HepG2 (cell line): Measurements from ENCODE around the gene CALD1. TPM values are rescaled to one million over a fixed set of nuclear protein-coding genes. Genes with fewer than 3 reads are reported as not detected.

Source experiments
- ATAC-seq: fragments of 200-7000 bp; cut with Tn5 transposase; 3 replicates; pipeline ENCODE4 v1.9.1; 2020; ENCODE audit warnings: mild to moderate bottlenecking, moderate library complexity
- BruUV-seq: library from RNA; stranded (reverse); fragments of 400-500 nt; replicated peaks from 2 replicates; lab custom pipeline; 2021; lab: Mats Ljungman, UMichigan
- CTCF ChIA-PET: fragments of 300-600 bp; formaldehyde crosslinking; extraction: SDS; loops from one replicate; lab custom pipeline; 2021; ENCODE audit warnings: low total read pairs, inconsistent platforms, low intra/inter-chr PET ratio; lab: Yijun Ruan, JAX
- POLR2A ChIA-PET: fragments of 350-600 bp; sonication (Branson Sonifier 250); formaldehyde crosslinking; loops from one replicate; lab custom pipeline; 2020; ENCODE audit warnings: antibody characterized with exemption, inconsistent platforms; lab: Yijun Ruan, JAX
- DNase-seq: peaks from one replicate; pipeline ENCODE4 v3.0.0-alpha.2; 2015; ENCODE audit warnings: low spot score
- FAIRE-seq: peaks from 3 replicates; lab custom pipeline; 2011; peaks lifted over from hg19 to GRCh38; lab: Jason Lieb, UNC
- H2AFZ ChIP-seq: one replicate; pipeline ENCODE4 v1.6.1; 2011; ENCODE audit warnings: low read length, inconsistent platforms
- H3K27ac ChIP-seq: fragments of 300-600 bp; 3 replicates; pipeline ENCODE4 v1.8.0; 2011; ENCODE audit warnings: mixed run types, mild to moderate bottlenecking, mixed read lengths, low read length, inconsistent platforms; ENCODE audit not compliant: insufficient read depth; ENCODE audit errors: extremely low read length
- H3K27me3 ChIP-seq, 2 experiments: fragments of 200-600 bp in 1 of 2; 2 replicates in 1 of 2; 3 replicates in 1 of 2; pipeline versions ENCODE4 v1.6.0 to v1.8.0; 2011; ENCODE audit warnings: low read length in 2 of 2, mild to moderate bottlenecking in 2 of 2, moderate library complexity in 2 of 2, inconsistent platforms in 1 of 2; ENCODE audit not compliant: insufficient read depth in 2 of 2, control insufficient read depth in 1 of 2
- H3K36me3 ChIP-seq, 2 experiments: fragments of 200-600 bp in 1 of 2; replicated peaks in 1 of 2; 2 replicates in 1 of 2; 3 replicates in 1 of 2; pipeline versions ENCODE4 v1.5.1 to v1.8.0; 2011; ENCODE audit warnings: low read length in 2 of 2, inconsistent platforms in 1 of 2; ENCODE audit not compliant: insufficient read depth in 2 of 2, control insufficient read depth in 1 of 2
- H3K4me1 ChIP-seq: 2 replicates; pipeline ENCODE4 v1.5.1; 2012; ENCODE audit warnings: low read length, inconsistent platforms; ENCODE audit not compliant: insufficient read depth
- H3K4me2 ChIP-seq: 2 replicates; pipeline ENCODE4 v1.6.0; 2011; ENCODE audit warnings: low read depth, low read length, inconsistent platforms
- H3K4me3 ChIP-seq, 3 experiments: fragments of 200-600 bp in 1 of 3; sonication (generic), shearing (Covaris generic) in 1 of 3; replicated peaks in 1 of 3; 2 replicates each; pipeline ENCODE4 v1.5.1; 2011 to 2016; ENCODE audit warnings: low read length in 3 of 3, inconsistent platforms in 2 of 3, low read depth in 2 of 3, mild to moderate bottlenecking in 2 of 3, control low read depth in 1 of 3, mixed read lengths in 1 of 3; ENCODE audit not compliant: insufficient read depth in 1 of 3
- H3K79me2 ChIP-seq: one replicate; pipeline ENCODE4 v1.6.1; 2011; ENCODE audit warnings: low read length, inconsistent platforms; ENCODE audit not compliant: insufficient read depth
- H3K9ac ChIP-seq: 2 replicates; pipeline ENCODE4 v1.6.0; 2011; ENCODE audit warnings: mild to moderate bottlenecking, low read depth, low read length, inconsistent platforms; ENCODE audit not compliant: insufficient read depth
- H3K9me3 ChIP-seq: 2 replicates; pipeline ENCODE4 v1.5.1; 2012; ENCODE audit warnings: mild to moderate bottlenecking, low read length
- H4K20me1 ChIP-seq: 2 replicates; pipeline ENCODE4 v1.6.0; 2011; ENCODE audit warnings: inconsistent platforms, mild to moderate bottlenecking, low read length, moderate library complexity; ENCODE audit not compliant: insufficient read depth
- AGO1 ChIP-seq: fragments of 200-400 bp; formaldehyde crosslinking; IDR thresholded peaks from 2 replicates; pipeline ENCODE4 v1.6.1; 2017; ENCODE audit warnings: mild to moderate bottlenecking, low read depth, low read length, moderate library complexity; ENCODE audit not compliant: poor library complexity, severe bottlenecking
- BHLHE40 ChIP-seq: IDR thresholded peaks from 2 replicates; pipeline ENCODE4 v1.6.1; 2011; ENCODE audit warnings: low read length, improper control_type of control experiment
- GTF2F1 ChIP-seq: fragments of 150-350 bp; IDR thresholded peaks from 2 replicates; pipeline ENCODE4 v1.6.1; 2014; ENCODE audit warnings: low read length
- JUNB ChIP-seq: sonication (generic); formaldehyde crosslinking; IDR thresholded peaks from 2 replicates; pipeline ENCODE4 v1.8.0; 2022; ENCODE audit warnings: missing genetic modification reagents, mild to moderate bottlenecking, borderline replicate concordance
- NCOR1 ChIP-seq: fragments of 200-600 bp; sonication (generic); IDR thresholded peaks from 2 replicates; pipeline ENCODE4 v1.7.0; 2017; ENCODE audit warnings: antibody characterized with exemption, low read length, borderline replicate concordance
- NFATC3 ChIP-seq: sonication (generic); formaldehyde crosslinking; IDR thresholded peaks from 2 replicates; pipeline ENCODE4 v1.5.1; 2020; ENCODE audit warnings: mild to moderate bottlenecking, missing genetic modification reagents
- POGZ ChIP-seq: sonication (generic); formaldehyde crosslinking; IDR thresholded peaks from 2 replicates; pipeline ENCODE4 v1.4.0; 2020; ENCODE audit warnings: mild to moderate bottlenecking, missing genetic modification reagents
- RBM39 ChIP-seq: fragments of 200-400 bp; formaldehyde crosslinking; IDR thresholded peaks from one replicate; pipeline ENCODE4 v1.6.1; 2018; ENCODE audit warnings: antibody characterized with exemption, mild to moderate bottlenecking, low read depth, low read length; ENCODE audit not compliant: poor library complexity, severe bottlenecking
- REL ChIP-seq: sonication (generic); formaldehyde crosslinking; conservative IDR thresholded peaks from 2 replicates; pipeline ENCODE4 v1.8.0; 2022; ENCODE audit warnings: mild to moderate bottlenecking, missing genetic modification reagents, moderate library complexity
- ZFP36 ChIP-seq: fragments of 150-350 bp; IDR thresholded peaks from 2 replicates; pipeline ENCODE4 v1.6.1; 2018; ENCODE audit warnings: borderline replicate concordance, low read length, low read depth; ENCODE audit not compliant: partially characterized antibody
- ZNF460 ChIP-seq: sonication (generic); formaldehyde crosslinking; IDR thresholded peaks from 2 replicates; pipeline ENCODE4 v1.5.1; 2020; ENCODE audit warnings: missing genetic modification reagents, mild to moderate bottlenecking, borderline replicate concordance
- ZNF616 ChIP-seq: sonication (generic); formaldehyde crosslinking; IDR thresholded peaks from 2 replicates; pipeline ENCODE4 v1.5.0; 2020; ENCODE audit warnings: low read depth, mild to moderate bottlenecking, missing genetic modification reagents
- ZNF781 ChIP-seq: sonication (generic); formaldehyde crosslinking; IDR thresholded peaks from 2 replicates; pipeline ENCODE4 v1.5.1; 2020; ENCODE audit warnings: borderline replicate concordance, mild to moderate bottlenecking, missing genetic modification reagents; ENCODE audit errors: not compliant biosample characterization
- WGBS: methylation state at CpG from one replicate; pipeline ENCODE4 v1.1.6; 2017; ENCODE audit warnings: low lambda C conversion rate; 5-methylcytosine and 5-hydroxymethylcytosine counted together
- in situ Hi-C: cut with HindIII; loops from 2 replicates; pipeline ENCODE4 v1.10.0; 2017; ENCODE audit warnings: low pct_unique_long_range_greater_than_20kb; ENCODE audit not compliant: extremely low pct_ligation_motif_present
- intact Hi-C: fragments of 100-400 bp; cut with micrococcal nuclease; formaldehyde crosslinking; loops from one replicate; pipeline ENCODE4 v1.10.0; 2022; ENCODE audit not compliant: unreplicated experiment
- polyA plus RNA-seq, 8 experiments: library from polyadenylated mRNA; depleted of rRNA in 3 of 8; stranded (reverse) in 7 of 8; unstranded in 1 of 8; fragments of >200 nt; fragmentation: Illumina TruSeq in 4 of 8; extraction: Trizol in 4 of 8; gene quantifications; 2 replicates each; pipeline versions ENCODE4 v1.2.1 to v1.2.3, GENCODE V29; 2011 to 2016; ENCODE audit warnings: low read depth in 4 of 8, missing spikeins in 1 of 8, mixed read lengths in 1 of 8; ENCODE audit not compliant: insufficient read depth in 1 of 8
- total RNA-seq, 5 experiments: library from RNA; depleted of rRNA; stranded (reverse); fragments of >200 nt; fragmentation: Illumina TruSeq; extraction: Trizol; gene quantifications; 2 replicates each; pipeline ENCODE4 v1.2.3, GENCODE V29; 2016; ENCODE audit warnings: low read depth in 1 of 5
- TF ChIP-seq, protein P1 (sequence below): IDR thresholded peaks from 2 replicates; pipeline ENCODE4 v1.6.1; 2018; ENCODE audit warnings: missing genetic modification reagents
- TF ChIP-seq, protein P2 (sequence below): IDR thresholded peaks from 2 replicates; pipeline ENCODE4 v1.6.1; 2016
- TF ChIP-seq, protein P3 (sequence below): sonication (generic); formaldehyde crosslinking; IDR thresholded peaks from 2 replicates; pipeline ENCODE4 v1.4.0; 2020; ENCODE audit warnings: missing genetic modification reagents, borderline replicate concordance

CALD1 gene
- total and polyA plus RNA-seq, 2 of the 13 experiments (the other 11 are each of a cell fraction or from before 2014, with no cell fraction given), result 53.0 to 112 TPM

DNA sequence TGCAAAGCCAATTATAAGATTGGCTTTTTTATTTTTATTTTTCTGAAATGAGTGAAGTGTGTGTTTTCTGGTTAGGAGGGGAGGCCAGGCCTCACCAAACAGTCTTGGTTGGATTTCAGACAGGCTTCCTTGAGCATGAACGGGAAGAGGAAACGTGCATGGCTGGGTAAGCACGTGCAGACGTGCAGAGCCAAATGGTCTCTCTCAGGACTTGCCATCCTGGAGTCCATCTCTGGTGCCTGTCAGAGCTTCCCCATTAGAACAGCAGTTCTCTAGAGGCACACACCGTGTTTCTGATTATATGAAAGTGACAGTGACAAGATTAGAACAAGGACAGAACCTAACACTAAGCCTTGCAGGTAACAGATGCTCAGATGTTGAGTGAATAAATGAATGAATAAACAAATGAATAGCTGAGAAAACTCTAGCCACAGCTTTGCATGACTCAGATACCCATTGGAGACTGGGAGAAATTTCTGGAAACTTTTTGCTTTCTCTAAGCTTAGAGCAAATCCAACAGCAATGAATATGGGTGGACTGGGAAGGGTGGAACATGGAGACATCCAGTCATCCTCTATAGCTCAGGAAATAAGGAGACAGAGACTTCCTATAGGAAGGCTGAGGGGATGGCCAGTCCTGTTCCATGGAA lies 11.8 kb upstream of the CALD1 start:
- H3K4me1 ChIP-seq, result peaks cover 14% of the 10 kb centered on the region
- DNase-seq, result no peak
- ChIA-PET POLR2A (no interaction called here), CTCF (no interaction called here)
- 0 out of 5 replicates have a peak, but pooled peaks cover 0 to 3% of the 10 kb centered on the region in 2 experiments for H3K27me3 ChIP-seq
- TF ChIP-seq, protein P1, sequence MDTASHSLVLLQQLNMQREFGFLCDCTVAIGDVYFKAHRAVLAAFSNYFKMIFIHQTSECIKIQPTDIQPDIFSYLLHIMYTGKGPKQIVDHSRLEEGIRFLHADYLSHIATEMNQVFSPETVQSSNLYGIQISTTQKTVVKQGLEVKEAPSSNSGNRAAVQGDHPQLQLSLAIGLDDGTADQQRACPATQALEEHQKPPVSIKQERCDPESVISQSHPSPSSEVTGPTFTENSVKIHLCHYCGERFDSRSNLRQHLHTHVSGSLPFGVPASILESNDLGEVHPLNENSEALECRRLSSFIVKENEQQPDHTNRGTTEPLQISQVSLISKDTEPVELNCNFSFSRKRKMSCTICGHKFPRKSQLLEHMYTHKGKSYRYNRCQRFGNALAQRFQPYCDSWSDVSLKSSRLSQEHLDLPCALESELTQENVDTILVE (CRISPR knock-in tag), result no peak
- TF ChIP-seq POGZ (CRISPR knock-in tag), result no peak
- TF ChIP-seq ZNF460 (CRISPR knock-in tag), result no peak
- TF ChIP-seq BHLHE40, result peak; percentile 61
- TF ChIP-seq ZNF616 (CRISPR knock-in tag), result no peak
- no peak for TF ChIP-seq ZNF781 (CRISPR knock-in tag)
- no peak overlapping the region; a peak in 1 of 6 replicates for H3K4me3 ChIP-seq
- H3K79me2 ChIP-seq, result no peaks in the 10 kb centered on the region
- peak; percentile 41; the same call in 2 of the 3 replicates for ATAC-seq
- no peak overlapping the region for H3K9ac ChIP-seq
- no peaks in the 10 kb centered on the region for H3K9me3 ChIP-seq
- 34% methylated on average over 5 of the region's 5 CpGs for WGBS
- no TSS peak for BruUV-seq
- no peak overlapping the region for H3K27ac ChIP-seq
- FAIRE-seq, result no peak
- H4K20me1 ChIP-seq, result no peaks in the 10 kb centered on the region
- in situ Hi-C loops, result no loop called here
- no peaks in the 10 kb centered on the region for H3K36me3 ChIP-seq
- H2AFZ ChIP-seq, result no peak overlapping the region
- intact Hi-C loops, result no loop called here
- H3K4me2 ChIP-seq, result peak overlapping the region; percentile 73

GRCh38 chr7:134768243-134768642 lies 11.2 kb upstream of the CALD1 start:
- in situ Hi-C loops (no loop called here), intact Hi-C loops (no loop called here)
- Histone ChIP-seq H3K9me3 (no peaks in the 10 kb centered on the region), H2AFZ (no peak overlapping the region), H3K79me2 (no peaks in the 10 kb centered on the region), H3K27me3 (0 out of 5 replicates have a peak, but pooled peaks cover 0 to 3% of the 10 kb centered on the region in 2 experiments), H3K27ac (no peak overlapping the region), H4K20me1 (no peaks in the 10 kb centered on the region), H3K36me3 (no peaks in the 10 kb centered on the region), H3K4me1 (peaks cover 14% of the 10 kb centered on the region), H3K4me2 (no peak overlapping the region), H3K9ac (no peak overlapping the region), H3K4me3 (no peak overlapping the region)
- no peak for TF ChIP-seq AGO1
- TF ChIP-seq, protein P2, sequence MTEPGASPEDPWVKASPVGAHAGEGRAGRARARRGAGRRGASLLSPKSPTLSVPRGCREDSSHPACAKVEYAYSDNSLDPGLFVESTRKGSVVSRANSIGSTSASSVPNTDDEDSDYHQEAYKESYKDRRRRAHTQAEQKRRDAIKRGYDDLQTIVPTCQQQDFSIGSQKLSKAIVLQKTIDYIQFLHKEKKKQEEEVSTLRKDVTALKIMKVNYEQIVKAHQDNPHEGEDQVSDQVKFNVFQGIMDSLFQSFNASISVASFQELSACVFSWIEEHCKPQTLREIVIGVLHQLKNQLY (CRISPR knock-in tag), result no peak
- TF ChIP-seq RBM39, result no peak
- TF ChIP-seq ZFP36, result no peak
- TF ChIP-seq NCOR1, result no peak
- TF ChIP-seq REL (CRISPR knock-in tag), result no peak
- TF ChIP-seq NFATC3 (CRISPR knock-in tag), result no peak
- TF ChIP-seq GTF2F1, result no peak
- no peak for TF ChIP-seq JUNB (CRISPR knock-in tag)
- TF ChIP-seq, protein P3, sequence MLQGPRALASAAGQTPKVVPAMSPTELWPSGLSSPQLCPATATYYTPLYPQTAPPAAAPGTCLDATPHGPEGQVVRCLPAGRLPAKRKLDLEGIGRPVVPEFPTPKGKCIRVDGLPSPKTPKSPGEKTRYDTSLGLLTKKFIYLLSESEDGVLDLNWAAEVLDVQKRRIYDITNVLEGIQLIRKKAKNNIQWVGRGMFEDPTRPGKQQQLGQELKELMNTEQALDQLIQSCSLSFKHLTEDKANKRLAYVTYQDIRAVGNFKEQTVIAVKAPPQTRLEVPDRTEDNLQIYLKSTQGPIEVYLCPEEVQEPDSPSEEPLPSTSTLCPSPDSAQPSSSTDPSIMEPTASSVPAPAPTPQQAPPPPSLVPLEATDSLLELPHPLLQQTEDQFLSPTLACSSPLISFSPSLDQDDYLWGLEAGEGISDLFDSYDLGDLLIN (CRISPR knock-in tag), result no peak
- no TSS peak for BruUV-seq
- DNase-seq (no peak), FAIRE-seq (no peak), ATAC-seq (no peak)
- ChIA-PET POLR2A (no interaction called here), CTCF (no interaction called here)
- 59% methylated on average over 4 of the region's 4 CpGs for WGBS
